EL (cell line): ENCODE results near the gene VAMP2.
"Not testable (repeated sequence)": the region's sequence is repeated elsewhere in the genome, so short reads cannot be mapped to it uniquely, and the experiment has no call there.

Source experiments
- DNase-seq: peaks from one replicate; pipeline ENCODE4 v3.0.0-alpha.2; 2016

Gene VAMP2

GRCh38 chr17:8175795-8176196 is 13.0 kb upstream of the VAMP2 start:
- peak; percentile 47 for DNase-seq

- DNase-seq = no peak
These were observed 11.1 kb upstream of the VAMP2 start for GRCh38 chr17:8173871-8174322.

DNA sequence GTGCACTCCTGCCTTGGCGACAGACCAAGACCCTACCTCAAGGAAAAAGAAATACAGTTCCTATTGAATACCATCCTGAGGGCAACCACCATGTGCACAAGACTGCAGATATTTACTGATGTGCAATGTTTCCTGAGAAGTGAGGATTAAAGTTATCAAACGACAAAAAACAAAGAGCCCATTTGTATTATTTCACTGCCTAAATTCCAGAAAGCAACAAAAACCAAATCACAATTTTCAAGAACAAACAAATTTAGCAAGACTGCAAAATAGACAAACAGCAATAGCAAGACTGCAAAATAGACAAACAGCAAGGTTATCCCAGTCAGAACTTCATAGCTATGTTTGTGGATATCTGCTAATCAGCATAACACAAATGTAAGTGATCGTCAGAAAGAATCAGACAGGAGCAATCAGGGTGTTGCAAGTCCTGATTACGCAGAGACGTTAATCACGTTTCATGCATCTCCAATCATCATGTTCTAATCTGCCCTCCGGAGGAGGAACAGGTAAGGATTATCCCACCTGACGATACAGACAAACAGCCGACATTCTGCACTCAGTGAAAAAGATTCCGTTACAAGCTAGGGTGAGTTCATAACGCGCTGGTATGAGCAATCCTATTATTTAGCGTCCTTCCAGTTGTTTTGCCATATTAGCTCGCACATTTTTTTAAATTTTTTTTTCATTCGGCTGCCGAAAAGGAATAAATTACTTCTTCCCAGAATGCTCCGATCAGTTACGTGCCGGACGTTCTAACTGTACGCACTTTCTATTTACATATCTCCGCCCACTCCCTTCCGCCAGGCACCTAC is 10.5 kb upstream of the VAMP2 start:
- peak; percentile 96 for DNase-seq

- not testable (repeated sequence) for DNase-seq
These were observed 7.4 kb upstream of the VAMP2 start for GRCh38 chr17:8170186-8170585.

- no peak for DNase-seq
These were observed 4.8 kb upstream of the VAMP2 start for GRCh38 chr17:8167526-8167925.

- DNase-seq = no peak
These were observed 4.0 kb upstream of the VAMP2 start for GRCh38 chr17:8166731-8167130.

- no peak for DNase-seq
These were observed 2.0 kb upstream of the VAMP2 start for GRCh38 chr17:8164815-8165131.

DNA sequence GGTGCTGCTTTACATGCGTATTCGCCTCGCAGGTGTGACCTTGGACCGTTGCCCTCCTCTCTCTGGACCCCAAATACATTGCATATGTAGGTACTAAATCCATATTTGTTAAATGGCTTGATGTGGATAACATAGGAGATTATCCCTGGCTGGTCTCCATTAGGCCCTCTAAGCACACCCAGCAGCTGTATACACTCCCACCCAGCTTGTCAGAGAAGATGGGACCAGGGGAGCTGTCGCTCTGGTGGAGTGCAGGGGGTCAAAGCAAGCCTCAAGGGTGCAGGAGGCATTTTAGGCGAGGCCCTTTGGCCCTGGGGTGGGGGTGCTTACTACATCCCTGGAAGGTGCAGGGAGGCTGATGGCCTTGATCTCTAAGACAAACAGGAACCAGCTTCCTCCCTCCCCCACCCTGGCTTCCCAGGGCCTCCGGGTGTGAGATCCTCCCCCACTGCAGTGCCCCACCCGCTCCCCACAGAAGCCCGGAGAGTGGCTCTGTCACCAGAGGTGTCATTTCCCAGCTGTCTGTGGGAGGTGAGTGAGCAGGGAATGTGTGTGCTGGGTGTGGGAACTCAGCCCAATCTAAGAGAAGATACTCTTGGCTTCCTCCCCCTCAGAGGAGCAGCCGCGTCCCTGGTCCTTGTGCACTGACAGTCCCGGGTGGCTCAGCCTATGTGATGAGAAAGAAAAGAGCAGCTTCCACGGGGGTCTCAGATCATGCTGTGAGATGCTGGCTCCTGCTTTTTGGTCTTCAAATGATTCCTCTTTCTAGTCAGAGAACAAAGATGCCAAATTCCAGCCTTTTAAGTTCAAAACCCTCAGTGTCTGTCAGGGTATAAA is 1.4 kb upstream of the VAMP2 start:
- peak; percentile 59 for DNase-seq

DNA sequence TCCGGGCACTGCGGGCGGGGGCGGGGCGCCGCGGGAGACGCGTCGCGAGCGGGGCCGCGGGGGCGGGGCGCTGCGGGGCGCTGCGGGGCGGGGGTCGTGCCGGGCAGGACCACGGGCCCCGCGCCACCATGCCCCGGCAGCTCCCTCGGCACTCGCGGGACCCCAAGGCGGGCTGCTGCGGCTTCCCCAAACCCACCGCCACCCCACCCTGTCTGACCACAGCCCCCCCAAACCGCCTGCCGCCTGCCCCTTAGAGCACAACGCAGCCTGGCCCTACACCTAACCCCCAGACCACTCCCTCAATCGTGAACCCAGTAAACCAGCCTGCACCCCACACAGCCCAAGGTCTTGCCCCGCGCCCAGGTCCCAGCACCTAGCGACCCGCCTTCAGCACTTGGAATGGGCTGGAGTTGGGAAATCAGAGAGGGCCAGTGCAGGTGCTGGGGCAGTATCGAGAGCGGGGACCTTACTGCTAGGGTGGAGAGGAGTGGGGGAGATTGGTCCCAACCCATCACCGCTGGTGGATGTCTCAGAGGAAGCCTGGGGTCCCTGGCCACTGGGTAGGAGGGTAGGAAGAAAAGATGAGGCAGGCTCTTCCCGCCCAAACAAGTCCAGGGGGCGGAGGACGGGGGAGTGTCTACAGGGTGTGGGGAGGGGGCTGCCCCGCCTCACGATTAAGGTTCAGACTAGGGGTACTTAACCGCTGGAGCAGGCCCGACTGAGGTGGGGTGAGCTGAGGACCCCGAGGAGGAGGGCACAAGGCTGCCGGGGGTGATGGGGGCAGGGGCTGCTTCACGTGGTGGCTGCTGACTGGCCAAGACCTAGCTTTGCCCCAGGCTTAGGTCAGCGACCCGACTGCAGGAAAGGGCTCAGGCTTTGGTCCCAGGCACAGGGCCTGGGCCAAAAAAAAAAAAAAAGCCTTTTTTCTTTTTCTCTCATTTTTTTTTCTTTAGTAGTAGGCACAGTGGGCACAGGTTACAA is 539 bp upstream of the VAMP2 start:
- no peak for DNase-seq

DNA sequence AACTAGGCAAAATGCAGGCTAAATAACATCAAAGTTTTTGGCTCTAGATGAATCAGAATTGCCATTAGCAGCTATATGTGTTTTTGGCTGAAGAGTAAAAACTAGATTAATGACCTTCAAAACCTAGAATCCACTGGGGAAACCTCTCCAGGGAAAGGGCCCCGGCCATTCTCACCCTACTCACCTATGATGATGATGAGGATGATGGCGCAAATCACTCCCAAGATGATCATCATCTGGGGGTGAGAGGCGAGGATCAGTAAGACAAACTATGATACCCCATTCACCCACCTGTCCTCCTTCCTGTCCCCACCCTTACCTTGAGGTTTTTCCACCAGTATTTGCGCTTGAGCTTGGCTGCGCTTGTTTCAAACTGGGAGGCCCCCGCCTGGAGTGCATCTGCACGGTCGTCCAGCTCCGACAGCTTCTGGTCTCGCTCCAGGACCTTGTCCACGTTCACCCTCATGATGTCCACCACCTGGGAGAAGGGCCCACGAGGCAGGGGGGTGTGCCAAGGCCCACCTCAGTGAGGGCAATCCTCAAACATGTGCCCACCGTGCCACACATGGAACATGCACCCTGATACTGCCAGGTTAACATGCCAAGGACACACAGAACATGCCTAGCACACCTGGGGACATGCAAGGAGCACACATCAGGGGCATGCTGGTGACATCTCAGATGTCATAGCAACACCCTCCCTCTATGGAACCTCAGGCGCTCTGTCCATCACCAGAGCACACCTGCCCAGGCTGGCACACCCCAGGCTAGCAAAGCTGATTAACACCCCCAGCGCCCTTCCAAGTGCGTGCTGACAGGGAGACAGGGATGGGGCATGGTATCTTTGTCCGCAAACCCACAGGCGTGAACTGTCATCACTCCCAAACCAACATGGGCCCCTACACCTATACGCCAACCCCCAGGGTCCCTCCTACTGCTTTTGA is 1.2 kb downstream of the VAMP2 start:
- no peak for DNase-seq

DNA sequence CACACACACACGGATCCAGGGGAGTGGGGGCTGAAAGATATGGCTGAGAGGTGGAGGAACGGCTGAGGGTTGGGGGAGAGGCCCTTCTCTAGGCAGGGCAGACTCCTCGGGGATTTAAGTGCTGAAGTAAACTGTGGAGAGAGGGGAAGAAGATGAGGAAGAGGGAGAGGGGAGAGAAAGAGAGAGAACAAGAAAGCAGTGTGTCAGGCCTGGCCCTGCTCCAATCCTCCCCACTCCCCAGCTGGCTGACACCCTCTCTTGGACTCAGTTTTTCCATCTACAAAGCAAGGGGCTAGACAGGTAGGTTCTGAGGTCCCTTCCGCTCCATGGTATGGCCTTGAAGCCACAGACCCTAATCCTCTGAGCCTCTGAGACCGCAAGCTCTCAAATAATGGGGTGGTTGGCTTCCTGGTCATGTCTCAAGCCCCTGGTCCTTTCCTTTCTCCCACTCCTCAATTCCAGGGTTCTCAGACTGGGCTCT is 2.0 kb downstream of the VAMP2 start:
- DNase-seq = no peak

GRCh38 chr17:8160224-8160577 is 2.5 kb downstream of the VAMP2 start:
- no peak for DNase-seq

- no peak for DNase-seq
These were observed 3.1 kb downstream of the VAMP2 start for GRCh38 chr17:8159459-8160223.

GRCh38 chr17:8159032-8159400 is 3.7 kb downstream of the VAMP2 start:
- DNase-seq = no peak

DNA sequence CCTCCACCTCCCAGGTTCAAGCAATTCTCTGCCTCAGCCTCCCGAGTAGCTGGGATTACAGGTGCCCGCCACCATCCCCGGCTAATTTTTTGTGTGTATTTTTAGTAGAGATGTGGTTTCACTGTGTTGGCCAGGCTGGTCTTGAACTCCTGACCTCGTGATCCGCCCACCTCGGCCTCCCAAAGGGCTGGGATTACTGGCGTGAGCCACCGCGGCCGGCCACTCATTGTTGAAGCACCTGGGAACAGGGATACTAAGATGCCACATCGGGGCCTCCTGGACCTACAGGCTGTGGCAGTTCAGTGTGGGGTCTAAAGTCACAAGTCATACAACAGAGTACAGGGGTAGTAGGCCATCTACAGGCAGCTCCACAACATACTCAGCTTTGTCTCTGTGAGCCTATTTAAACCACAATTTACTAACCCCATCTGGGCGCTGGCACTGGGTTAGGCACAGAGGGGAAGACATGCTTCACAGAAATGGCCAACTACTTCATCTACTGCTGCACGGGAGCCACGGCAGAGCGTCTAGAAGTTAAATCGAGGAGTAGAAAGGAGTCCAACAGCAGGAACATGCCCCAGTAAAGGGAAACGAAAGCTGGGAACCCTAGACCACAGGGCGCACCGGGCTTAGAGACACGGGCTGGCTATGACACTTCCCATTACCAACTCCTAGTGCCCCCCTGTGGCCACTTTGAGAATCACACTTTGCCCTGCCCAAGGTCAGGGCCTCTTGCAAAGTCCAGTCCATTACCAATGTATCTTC is 4.3 kb downstream of the VAMP2 start:
- DNase-seq = peak; percentile 87

GRCh38 chr17:8156246-8156992 is 6.3 kb downstream of the VAMP2 start:
- peak; percentile 100 for DNase-seq

GRCh38 chr17:8155996-8156245 is 6.8 kb downstream of the VAMP2 start:
- DNase-seq = no peak

DNA sequence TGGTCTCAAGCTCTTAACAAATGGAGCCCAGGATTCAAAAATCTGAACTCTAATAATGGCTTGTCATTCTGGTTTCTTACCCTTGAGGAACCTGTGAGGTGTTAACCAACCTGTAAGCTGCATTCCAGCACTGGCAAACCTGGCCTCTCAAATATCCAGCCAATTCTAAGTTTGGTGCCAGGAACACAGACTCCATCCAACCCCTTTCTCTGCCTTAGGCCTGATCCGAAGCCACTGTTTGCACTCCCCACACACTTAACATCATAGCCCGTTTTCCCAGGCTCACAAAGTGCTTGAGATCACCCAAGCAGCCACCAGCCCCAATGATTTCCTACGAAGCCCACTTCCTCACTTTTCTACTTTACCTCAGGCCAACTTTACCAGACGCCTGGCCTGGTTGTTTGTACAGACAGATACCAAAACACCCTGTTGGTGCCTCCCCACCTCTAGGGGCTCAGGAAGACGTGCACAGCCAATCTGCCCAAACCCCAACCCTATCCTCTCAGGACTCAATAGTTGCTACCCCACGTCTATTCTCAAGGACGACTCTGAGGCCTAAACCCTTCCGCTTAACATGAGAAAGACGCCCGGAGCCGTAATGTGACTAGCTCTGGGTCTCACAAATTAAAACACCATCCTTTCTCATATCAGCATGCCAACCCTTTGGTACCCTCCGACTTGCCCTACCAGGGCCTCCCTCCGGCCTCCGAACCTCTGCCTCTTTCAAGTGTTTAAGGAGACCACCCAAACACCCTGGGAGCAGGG is 7.3 kb downstream of the VAMP2 start:
- DNase-seq = no peak

DNA sequence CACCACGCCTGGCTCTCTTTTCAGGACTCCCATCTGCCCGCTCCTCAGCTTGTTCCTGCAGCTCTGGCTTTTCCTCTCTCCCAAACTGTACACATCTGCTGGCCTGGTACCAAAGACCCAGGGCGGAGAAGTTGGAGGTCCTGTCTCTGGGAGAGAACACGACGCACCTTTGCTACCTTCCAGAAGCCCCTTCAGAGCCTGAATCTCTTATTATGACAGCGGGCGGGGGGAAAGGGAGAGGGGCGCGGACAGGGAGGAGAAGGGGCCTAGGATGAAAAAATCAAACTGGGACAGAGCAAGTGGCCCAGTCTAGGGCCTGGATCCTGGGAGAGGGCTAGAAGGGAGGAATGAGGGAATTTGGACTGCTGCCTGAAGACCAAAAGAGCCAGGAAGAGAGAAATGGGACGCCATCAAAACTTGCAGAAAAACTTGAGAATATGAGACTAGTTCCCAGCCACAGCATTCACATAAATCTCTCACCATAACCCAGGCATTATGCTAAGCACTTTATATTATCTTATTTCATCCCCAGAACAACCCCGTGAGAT is 8.1 kb downstream of the VAMP2 start:
- no peak for DNase-seq
